Pons (tissue), 1 donor: ENCODE results near the gene ZNF132.
A peak's percentile ranks its signal among the peaks of the same experiment; 100 is the strongest.
"Not testable (repeated sequence)": the region's sequence is repeated elsewhere in the genome, so short reads cannot be mapped to it uniquely, and the experiment has no call there.

Experiments used
- DNase-seq: peaks from one replicate; pipeline ENCODE4 v3.0.0-alpha.2; 2016; ENCODE audit warnings: low spot score

ZNF132 gene

GRCh38 chr19:58439576-58440554, at the start of gene ZNF132:
Gene ZNF132 (minus strand): TSS chr19:58440153. CDS start chr19:58439821, 332 bp downstream.
- DNase-seq, result peak; percentile 100

GRCh38 chr19:58484349-58484748, 44.4 kb upstream of the ZNF132 start:
- not testable (repeated sequence) for DNase-seq

- no peak for DNase-seq
Measured at GRCh38 chr19:58483776-58484175, 43.8 kb upstream of the ZNF132 start.

GRCh38 chr19:58482372-58482771, 42.4 kb upstream of the ZNF132 start:
- no peak for DNase-seq

- DNase-seq, result no peak
Measured at GRCh38 chr19:58480831-58481230, 40.9 kb upstream of the ZNF132 start.

- DNase-seq, result no peak
Measured at GRCh38 chr19:58480481-58480830, 40.5 kb upstream of the ZNF132 start.

- no peak for DNase-seq
Measured at GRCh38 chr19:58479736-58480480, 40.0 kb upstream of the ZNF132 start.

GRCh38 chr19:58479303-58479702, 39.4 kb upstream of the ZNF132 start:
- no peak for DNase-seq

- DNase-seq, result no peak
Measured at GRCh38 chr19:58477871-58478270, 37.9 kb upstream of the ZNF132 start.

- no peak for DNase-seq
Measured at GRCh38 chr19:58477130-58477529, 37.2 kb upstream of the ZNF132 start.

- DNase-seq, result peak; percentile 33
Measured at GRCh38 chr19:58476498-58477015, 36.6 kb upstream of the ZNF132 start.

GRCh38 chr19:58475714-58476497, 36.0 kb upstream of the ZNF132 start, which contains the start of gene ZNF446:
Gene ZNF446 (plus strand): TSS chr19:58476352. CDS start chr19:58477219, 867 bp downstream.
- peak; percentile 98 for DNase-seq

- DNase-seq, result no peak
Measured at GRCh38 chr19:58474997-58475713, 35.2 kb upstream of the ZNF132 start.

- DNase-seq, result no peak
Measured at GRCh38 chr19:58474291-58474996, 34.5 kb upstream of the ZNF132 start.

- no peak for DNase-seq
Measured at GRCh38 chr19:58473775-58474174, 33.8 kb upstream of the ZNF132 start.

- no peak for DNase-seq
Measured at GRCh38 chr19:58471736-58472135, 31.8 kb upstream of the ZNF132 start.

- not testable (repeated sequence) for DNase-seq
Measured at GRCh38 chr19:58470837-58471543, 31.0 kb upstream of the ZNF132 start.

GRCh38 chr19:58469241-58470013, 29.5 kb upstream of the ZNF132 start:
- DNase-seq, result no peak

GRCh38 chr19:58468216-58468839, 28.4 kb upstream of the ZNF132 start:
- DNase-seq, result no peak
